DOHH2 (cell line): ENCODE data around the gene LRRC8B.

ENCODE experiments used
- H3F3A ChIP-seq: fragments of 200-600 bp; sonication (generic), shearing (Covaris generic); 2 replicates; pipeline ENCODE4 v1.6.0; 2016; ENCODE audit warnings: antibody characterized with exemption, mild to moderate bottlenecking; ENCODE audit not compliant: control insufficient read depth, insufficient read depth
- H3K27ac ChIP-seq: fragments of 200-600 bp; sonication (generic); 2 replicates; pipeline ENCODE4 v1.5.1; 2014; ENCODE audit warnings: low read depth, mild to moderate bottlenecking, low read length, moderate library complexity
- H3K27me3 ChIP-seq: fragments of 200-600 bp; sonication (generic); 2 replicates; pipeline ENCODE4 v1.6.1; 2014; ENCODE audit warnings: mild to moderate bottlenecking, low read length, mixed read lengths; ENCODE audit not compliant: control insufficient read depth
- H3K36me3 ChIP-seq: fragments of 200-600 bp; sonication (generic); 2 replicates; pipeline ENCODE4 v1.6.1; 2014; ENCODE audit warnings: mild to moderate bottlenecking, low read length, moderate library complexity, mixed read lengths; ENCODE audit not compliant: control insufficient read depth
- H3K4me1 ChIP-seq: fragments of 200-600 bp; sonication (generic); 2 replicates; pipeline ENCODE4 v1.6.1; 2014; ENCODE audit warnings: mild to moderate bottlenecking, low read length, mixed read lengths; ENCODE audit not compliant: control insufficient read depth
- H3K4me2 ChIP-seq: fragments of 200-600 bp; sonication (generic); 2 replicates; pipeline ENCODE4 v1.6.0; 2014; ENCODE audit warnings: mild to moderate bottlenecking, low read length, moderate library complexity
- H3K4me3 ChIP-seq: fragments of 200-600 bp; sonication (generic); 2 replicates; pipeline ENCODE4 v1.5.1; 2014; ENCODE audit warnings: mild to moderate bottlenecking, low read length, mixed read lengths
- H3K79me2 ChIP-seq: fragments of 200-600 bp; sonication (generic); 2 replicates; pipeline ENCODE4 v1.6.1; 2014; ENCODE audit warnings: mild to moderate bottlenecking, low read length, mixed read lengths; ENCODE audit not compliant: control insufficient read depth
- H3K9me2 ChIP-seq: fragments of 200-600 bp; sonication (generic); replicated peaks from 2 replicates; pipeline ENCODE4 v1.6.1; 2014; ENCODE audit warnings: mild to moderate bottlenecking, low read length, mixed read lengths; ENCODE audit not compliant: control insufficient read depth
- H3K9me3 ChIP-seq: fragments of 200-600 bp; sonication (generic); 2 replicates; pipeline ENCODE4 v1.6.1; 2014; ENCODE audit warnings: antibody characterized with exemption, low read length, mixed read lengths; ENCODE audit not compliant: control insufficient read depth, insufficient read depth
- H4K20me1 ChIP-seq: fragments of 200-600 bp; sonication (generic); 2 replicates; pipeline ENCODE4 v1.6.0; 2014; ENCODE audit warnings: low read depth, mild to moderate bottlenecking, antibody characterized with exemption, low read length, moderate library complexity; ENCODE audit not compliant: control insufficient read depth, insufficient read depth
- CTCF ChIP-seq: fragments of 200-600 bp; sonication (generic); IDR thresholded peaks from one replicate; pipeline ENCODE4 v1.5.1; 2014; ENCODE audit warnings: antibody characterized with exemption, mild to moderate bottlenecking, low read depth, low read length; ENCODE audit not compliant: poor library complexity, severe bottlenecking
- EZH2phosphoT487 ChIP-seq: fragments of 200-600 bp; sonication (generic); IDR thresholded peaks from 2 replicates; pipeline ENCODE4 v1.6.1; 2017; ENCODE audit warnings: borderline replicate concordance, mild to moderate bottlenecking, antibody characterized with exemption, low read length, moderate library complexity, mixed read lengths

Gene LRRC8B

GRCh38 chr1:89552471-89553081, 27.9 kb downstream of the LRRC8B start:
- H3K79me2 ChIP-seq, result peaks cover 3% of the 10 kb centered on the region
- H3K4me2 ChIP-seq, result peak overlapping the region; percentile 73
- H3K9me2 ChIP-seq, result no peaks in the 10 kb centered on the region
- H3K27ac ChIP-seq, result peak overlapping the region; percentile 45
- H3F3A ChIP-seq, result no peaks in the 10 kb centered on the region
- peak overlapping the region; percentile 54 for H3K4me3 ChIP-seq
- H3K27me3 ChIP-seq, result no peaks in the 10 kb centered on the region
- peaks cover 29% of the 10 kb centered on the region for H3K4me1 ChIP-seq
- no peaks in the 10 kb centered on the region for H3K9me3 ChIP-seq
- no peaks in the 10 kb centered on the region for H4K20me1 ChIP-seq
- no peak for TF ChIP-seq CTCF
- no peak for TF ChIP-seq EZH2phosphoT487
- peaks cover 23% of the 10 kb centered on the region for H3K36me3 ChIP-seq

- peak overlapping the region; percentile 54 for H3K4me3 ChIP-seq
- H4K20me1 ChIP-seq, result no peaks in the 10 kb centered on the region
- H3K9me3 ChIP-seq, result no peaks in the 10 kb centered on the region
- peaks cover 23% of the 10 kb centered on the region for H3K36me3 ChIP-seq
- peak overlapping the region; percentile 45 for H3K27ac ChIP-seq
- H3K4me1 ChIP-seq, result peaks cover 26% of the 10 kb centered on the region
- H3K79me2 ChIP-seq, result peaks cover 3% of the 10 kb centered on the region
- H3K27me3 ChIP-seq, result no peaks in the 10 kb centered on the region
- no peaks in the 10 kb centered on the region for H3F3A ChIP-seq
- H3K4me2 ChIP-seq, result peak overlapping the region; percentile 73
- TF ChIP-seq CTCF, result no peak
- TF ChIP-seq EZH2phosphoT487, result no peak
- H3K9me2 ChIP-seq, result no peaks in the 10 kb centered on the region
These were observed 28.5 kb downstream of the LRRC8B start for GRCh38 chr1:89553157-89553556.

GRCh38 chr1:89555550-89555949, 30.9 kb downstream of the LRRC8B start:
- Histone ChIP-seq H3F3A (no peaks in the 10 kb centered on the region), H3K9me2 (no peaks in the 10 kb centered on the region), H3K9me3 (peaks cover 3% of the 10 kb centered on the region; the same call in 1 of the 2 replicates), H3K79me2 (peaks cover 3% of the 10 kb centered on the region), H3K4me2 (no peak overlapping the region), H3K4me3 (no peak overlapping the region), H4K20me1 (no peaks in the 10 kb centered on the region), H3K36me3 (peaks cover 31% of the 10 kb centered on the region), H3K27me3 (no peaks in the 10 kb centered on the region), H3K4me1 (peaks cover 26% of the 10 kb centered on the region), H3K27ac (no peak overlapping the region)
- TF ChIP-seq EZH2phosphoT487, result no peak
- no peak for TF ChIP-seq CTCF
